ENCODE data around the gene C16orf46.
"Not testable (repeated sequence)": the region's sequence is repeated elsewhere in the genome, so short reads cannot be mapped to it uniquely, and the experiment has no call there.

C16orf46 gene, protein sequence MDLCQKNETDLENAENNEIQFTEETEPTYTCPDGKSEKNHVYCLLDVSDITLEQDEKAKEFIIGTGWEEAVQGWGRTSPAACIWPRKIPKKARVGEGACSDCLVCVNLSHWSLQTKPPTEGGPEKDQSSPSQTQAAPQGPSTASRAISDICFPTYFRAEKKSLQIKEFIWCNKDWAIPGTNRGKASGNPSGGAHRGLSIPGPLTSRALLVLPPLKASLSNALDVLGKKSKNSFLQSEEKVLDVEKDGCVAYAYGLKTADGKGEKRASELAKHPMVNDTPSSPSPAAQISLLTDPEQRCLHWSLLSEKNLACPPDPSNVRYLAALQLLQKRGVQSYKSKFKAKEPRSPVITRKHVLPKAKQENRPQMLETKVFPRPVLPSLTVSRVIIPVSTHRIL

GRCh38 chr16:81077076-81077940 lies at the start of gene C16orf46:
C16orf46 (minus strand) TSS chr16:81077238; CDS start chr16:81063955, 13,283 bp downstream.
- DNase-seq, result peak; percentile 97 to 100 (median 99)
- intact Hi-C loops (cut with DNase I), result loop anchor here (2.0 to 10.0 kb wide), 3 partner anchors 19 to 73 kb away; partner anchors contain the start of genes ATMIN, CENPN, CMC2 and GCSH

GRCh38 chr16:81123092-81123852 lies 46.2 kb upstream of the C16orf46 start:
- DNase-seq, result no peak
- intact Hi-C loops (cut with DNase I), result no loop called here

DNA sequence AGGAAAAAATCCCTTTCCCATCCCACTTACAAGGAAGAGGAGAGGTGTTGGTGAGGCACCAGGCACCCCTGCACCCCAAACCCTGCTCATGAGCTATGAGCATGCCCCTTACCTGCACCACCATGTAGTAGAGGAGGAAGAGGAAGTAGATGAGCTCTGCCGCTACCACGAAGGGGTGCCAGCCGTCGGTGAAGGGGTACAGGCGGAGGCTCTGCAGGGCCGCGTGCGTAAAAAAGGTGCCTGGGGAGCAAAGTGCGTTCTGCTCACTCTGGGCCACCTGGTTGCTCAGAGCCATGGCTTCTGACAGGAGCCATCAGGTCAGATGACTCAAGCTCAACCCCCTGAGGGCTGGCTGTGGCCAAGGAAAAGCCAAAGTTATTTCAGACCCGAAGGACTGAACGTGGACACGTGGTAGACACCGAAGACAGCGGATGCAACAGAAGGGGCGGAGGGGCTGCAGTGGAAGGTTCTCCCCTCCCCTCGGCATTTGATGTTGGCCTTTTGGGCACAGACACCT lies 44.5 kb upstream of the C16orf46 start:
- DNase-seq, result no peak
- intact Hi-C loops (cut with DNase I), result no loop called here

DNA sequence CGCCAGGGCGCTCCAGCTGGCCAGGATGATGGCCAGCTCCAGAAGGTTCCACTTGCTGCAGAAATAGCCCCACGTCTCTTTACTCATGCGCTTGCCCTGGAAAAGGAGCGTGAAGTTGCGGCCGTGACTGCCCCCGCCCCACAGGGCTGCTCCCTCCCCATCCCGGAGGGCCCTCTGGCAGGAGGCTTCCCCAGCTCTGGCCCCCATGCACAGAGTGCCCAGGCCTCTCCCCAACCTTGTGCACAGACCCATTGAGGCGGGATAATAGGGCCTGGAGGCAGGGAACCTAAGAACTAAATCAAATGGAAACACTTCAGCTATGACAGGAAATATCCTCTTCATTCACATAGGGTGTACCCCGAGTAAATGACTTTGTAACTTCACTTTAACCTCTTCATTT lies 40.4 kb upstream of the C16orf46 start:
- DNase-seq, result no peak
- intact Hi-C loops (cut with DNase I), result no loop called here

GRCh38 chr16:81116285-81116684 lies 39.2 kb upstream of the C16orf46 start:
- intact Hi-C loops (cut with DNase I), result no loop called here
- no peak for DNase-seq

GRCh38 chr16:81112453-81112852 lies 35.4 kb upstream of the C16orf46 start:
- no peak for DNase-seq
- intact Hi-C loops (cut with DNase I), result no loop called here

DNA sequence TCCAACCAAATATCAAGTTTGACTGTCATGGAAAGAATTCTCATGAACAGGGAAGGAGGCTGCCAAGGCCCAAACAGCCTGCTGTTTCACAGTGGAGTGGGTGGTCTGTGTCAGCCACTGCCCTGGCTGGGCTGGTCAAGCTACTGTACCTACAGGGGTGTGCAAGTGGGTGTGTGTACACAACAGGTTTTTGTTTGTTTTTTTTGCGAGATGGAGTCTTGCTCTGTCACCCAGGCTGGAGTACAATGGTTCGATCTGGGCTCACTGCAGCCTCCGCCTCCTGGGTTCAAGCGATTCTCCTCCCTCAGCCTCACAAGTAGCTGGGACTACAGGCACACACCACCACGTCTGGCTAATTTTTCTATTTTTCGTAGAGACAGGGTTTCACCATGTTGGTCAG lies 32.2 kb upstream of the C16orf46 start:
- intact Hi-C loops (cut with DNase I); DNase-seq: not testable (repeated sequence)

DNA sequence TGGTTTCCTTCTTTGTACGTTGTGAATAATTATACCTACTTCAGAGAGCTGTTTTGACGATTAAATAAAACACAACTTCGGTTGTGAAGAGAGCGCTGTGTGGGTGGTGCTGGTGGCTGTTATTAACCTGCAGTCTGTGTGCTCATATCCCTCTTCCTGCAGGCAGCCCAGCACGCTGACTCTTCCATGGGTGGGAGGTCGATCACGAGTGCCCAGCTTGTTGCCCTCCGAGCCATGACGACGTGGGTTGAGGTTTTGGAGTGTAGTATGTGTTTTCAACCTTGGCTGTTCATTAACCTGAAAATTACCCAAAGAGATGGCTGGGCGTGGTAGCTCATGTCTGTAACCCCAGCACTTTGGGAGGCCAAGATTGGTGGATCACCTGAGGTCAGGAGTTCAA lies 30.5 kb upstream of the C16orf46 start:
- DNase-seq, result peak in 1 of 42 donors; percentile 14

DNA sequence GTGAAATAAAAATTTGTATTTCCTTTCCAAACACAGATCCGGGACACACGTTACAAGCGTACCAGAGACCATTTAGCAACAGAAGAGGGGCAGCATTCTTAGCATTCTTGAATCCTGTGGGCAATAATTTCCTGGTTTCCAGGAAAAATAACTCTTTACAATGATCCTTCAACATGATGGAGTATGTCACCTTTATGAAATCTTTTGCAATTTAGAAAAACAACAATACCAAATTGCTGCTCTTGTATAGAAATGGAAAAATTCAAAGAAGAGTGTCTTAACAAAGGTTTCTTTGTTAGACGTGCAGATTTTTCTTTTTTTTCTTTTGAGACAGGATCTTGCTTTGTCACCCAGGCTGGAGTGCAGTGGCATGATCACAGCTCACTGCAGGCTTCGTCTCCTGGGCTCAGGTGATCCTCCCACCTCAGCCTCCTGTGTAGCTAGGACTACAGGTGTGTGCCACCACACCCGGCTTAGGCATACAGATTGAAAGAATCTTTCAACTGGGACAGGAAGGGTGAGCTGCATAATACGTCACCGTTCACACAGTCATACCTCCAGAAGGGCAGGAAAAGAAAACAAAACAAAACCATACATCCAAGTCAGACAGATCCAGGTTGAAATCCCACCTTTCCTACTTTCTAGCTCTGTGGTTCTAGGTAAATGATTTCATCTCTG lies 29.9 kb upstream of the C16orf46 start:
- DNase-seq, result no peak
- intact Hi-C loops (cut with DNase I), result no loop called here

More for the DNA sequence above, 30.5 kb upstream of the C16orf46 start:
- intact Hi-C loops (cut with DNase I), result no loop called here

GRCh38 chr16:81105946-81106345 lies 28.9 kb upstream of the C16orf46 start:
- intact Hi-C loops (cut with DNase I), result no loop called here

DNA sequence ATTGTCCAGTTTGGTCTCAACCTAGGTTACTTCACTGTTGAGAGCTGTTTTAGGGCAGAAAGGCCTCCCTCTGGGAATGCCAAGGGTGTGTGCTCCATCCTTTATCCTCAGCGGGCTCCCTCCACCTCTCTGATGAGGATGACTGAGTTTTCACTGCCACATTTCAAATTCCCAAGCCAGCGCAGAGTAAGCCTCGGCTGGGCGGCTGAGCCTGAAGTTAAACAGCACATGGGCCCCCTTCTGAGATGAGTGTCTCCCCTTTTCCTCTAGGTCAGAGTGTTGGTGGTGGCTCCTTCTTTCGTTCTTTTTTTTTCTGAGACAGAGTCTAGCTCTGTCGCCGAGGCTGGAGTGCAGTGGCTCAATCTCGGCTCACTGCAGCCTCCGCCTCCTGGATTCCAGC lies 24.7 kb upstream of the C16orf46 start:
- no peak for DNase-seq
- intact Hi-C loops (cut with DNase I), result no loop called here

More at GRCh38 chr16:81105946-81106345, 28.9 kb upstream of the C16orf46 start:
- no peak for DNase-seq

DNA sequence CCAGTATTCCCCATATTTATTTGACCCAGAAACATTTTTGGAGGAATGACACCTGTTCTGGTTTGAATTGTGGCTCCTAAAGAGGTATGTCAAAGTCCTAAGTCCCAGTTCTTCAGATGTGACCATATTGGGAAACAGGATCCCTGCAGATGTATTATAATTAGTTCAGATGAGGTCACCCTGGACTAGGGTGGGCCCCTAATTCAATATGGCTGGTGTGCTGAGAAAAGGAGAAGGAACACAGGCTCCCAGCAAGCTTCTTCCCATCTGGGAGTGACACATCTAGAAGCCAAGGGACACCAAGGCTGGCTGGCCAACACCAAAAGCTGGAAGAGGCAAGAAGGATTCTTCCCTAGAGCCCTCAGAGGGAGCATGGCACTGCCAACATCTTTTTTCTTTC lies 22.9 kb upstream of the C16orf46 start:
- no peak for DNase-seq
- intact Hi-C loops (cut with DNase I), result loop anchor here (10.0 kb wide), 2 partner anchors 105 to 215 kb away; partner anchors contain the start of gene GAN

GRCh38 chr16:81097230-81097629 lies 20.2 kb upstream of the C16orf46 start:
- no peak for DNase-seq
- intact Hi-C loops (cut with DNase I), result loop anchor here (2.0 to 10.0 kb wide), 3 partner anchors 20 to 218 kb away; partner anchors contain the start of genes C16orf46 and GAN

DNA sequence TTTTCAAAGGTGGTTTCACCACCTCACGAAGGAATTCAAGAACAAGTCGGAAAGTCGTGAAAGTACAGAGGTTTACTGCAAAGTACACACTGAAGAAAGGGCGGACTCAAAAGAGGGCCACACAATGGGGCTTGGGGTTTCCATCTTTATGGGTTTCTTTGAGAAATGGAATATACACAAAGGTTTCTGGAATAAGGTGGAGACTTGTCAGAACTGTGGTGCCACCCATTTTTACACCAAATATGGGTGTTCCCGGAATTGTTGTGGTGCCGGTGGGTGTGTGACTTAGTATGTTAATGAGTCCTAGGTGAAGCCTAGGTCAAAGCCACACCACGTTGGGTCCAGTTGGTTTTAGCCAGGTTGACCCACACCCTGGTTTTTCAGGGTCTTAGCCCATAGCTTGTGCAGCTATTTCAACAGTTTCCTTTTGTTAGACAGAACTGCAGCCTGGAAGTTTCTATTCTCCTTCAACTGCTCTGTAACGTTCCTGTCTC lies 19.7 kb upstream of the C16orf46 start:
- intact Hi-C loops (cut with DNase I), result loop anchor here (2.0 to 10.0 kb wide), 3 partner anchors 20 to 218 kb away; partner anchors contain the start of genes C16orf46 and GAN
- DNase-seq, result peak in 5 of 42 donors; percentile 2 to 27 (median 22)

DNA sequence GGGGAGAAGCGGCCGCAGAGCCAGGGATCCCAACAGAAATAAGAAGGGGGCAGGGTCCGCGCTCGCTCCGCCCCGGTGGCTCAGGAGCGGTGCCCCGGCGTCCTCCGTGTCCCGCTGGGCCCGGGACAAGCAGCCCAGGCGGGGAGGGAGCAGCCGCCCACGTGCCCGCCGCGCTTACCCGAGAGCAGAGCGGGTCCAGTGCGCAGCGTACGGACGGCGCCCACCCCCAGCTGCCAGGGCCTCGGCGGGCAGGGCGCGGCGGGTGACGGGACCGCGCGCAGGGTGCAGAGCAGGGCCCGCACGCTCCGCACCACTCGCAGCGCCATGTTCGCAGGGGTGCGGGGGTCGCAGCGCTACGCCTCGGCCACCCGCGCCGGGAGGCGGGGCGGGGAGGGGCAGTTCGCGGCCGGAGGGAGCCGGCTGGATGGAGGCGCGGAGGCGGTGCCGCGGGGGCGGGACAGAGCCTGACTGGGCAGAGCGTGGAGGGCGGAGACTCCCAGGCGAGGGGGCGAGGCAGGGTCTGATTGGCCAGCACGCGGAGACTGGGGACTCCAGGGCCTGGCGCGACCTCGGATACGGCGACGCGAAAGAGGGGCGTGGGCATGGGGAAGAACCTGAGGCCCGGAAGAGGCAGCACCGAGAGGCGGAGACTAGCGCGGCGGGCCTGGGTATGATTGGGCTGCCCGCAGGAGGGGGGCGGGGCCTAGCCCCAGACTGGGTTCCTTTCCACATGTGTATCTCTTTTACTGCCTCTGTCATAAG lies 19.1 kb upstream of the C16orf46 start, which contains the start of gene GCSH:
Gene GCSH (minus strand): TSS at position 443 of the 762 bp plus-strand sequence. CDS start 117 bp downstream, at position 326.
- intact Hi-C loops (cut with DNase I), result loop anchor here (2.0 to 10.0 kb wide), 3 partner anchors 19 to 219 kb away; partner anchors contain the start of genes C16orf46 and GAN
- peak; percentile 97 to 100 (median 100) for DNase-seq

DNA sequence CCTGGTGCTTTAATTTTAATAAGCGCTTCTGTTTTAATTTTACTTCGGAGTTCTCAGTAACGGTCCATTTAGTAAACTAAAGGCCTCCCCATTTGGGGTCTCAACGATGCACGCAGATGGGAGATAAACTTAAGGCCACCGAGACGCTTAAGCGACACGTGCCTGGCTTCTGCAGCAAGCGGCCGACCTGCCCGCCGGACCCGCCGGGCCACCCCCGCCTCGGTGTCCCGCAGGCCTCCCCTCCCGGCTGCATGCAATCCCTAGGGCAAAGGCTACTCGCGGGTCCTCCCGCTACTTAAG lies 18.6 kb upstream of the C16orf46 start:
- intact Hi-C loops (cut with DNase I), result loop anchor here (10.0 kb wide), 2 partner anchors 109 to 219 kb away; partner anchors contain the start of gene GAN
- DNase-seq, result peak in 1 of 42 donors; percentile 63

DNA sequence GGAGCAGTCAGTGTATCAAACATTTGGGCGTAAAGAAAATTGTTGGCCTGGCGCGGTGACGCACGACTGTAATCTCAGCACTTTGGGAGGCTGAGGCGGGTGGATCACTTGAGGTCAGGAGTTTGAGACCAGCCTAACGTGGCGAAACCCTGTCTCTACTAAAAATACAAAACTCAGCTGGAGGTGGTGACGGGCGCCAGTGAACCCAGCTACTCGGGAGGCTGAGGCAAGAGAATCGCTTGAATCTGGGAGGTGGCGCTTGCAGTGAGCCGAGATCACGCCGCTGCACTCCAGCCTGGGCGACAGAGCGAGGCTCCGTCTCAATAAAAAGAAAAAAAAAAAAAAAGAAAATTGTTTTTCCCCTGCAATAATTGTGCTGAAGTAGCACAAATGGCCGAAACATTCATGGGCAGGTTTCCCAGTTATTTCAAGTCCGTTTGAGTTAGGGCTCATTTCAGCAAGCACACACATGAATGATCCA lies 17.8 kb upstream of the C16orf46 start:
- DNase-seq, result peak in 1 of 42 donors; percentile 11
- intact Hi-C loops (cut with DNase I), result loop anchor here (10.0 kb wide), 2 partner anchors 110 to 220 kb away; partner anchors contain the start of gene GAN
